ENCODE results near the gene FARS2. TPM values are rescaled to one million over a fixed set of nuclear protein-coding genes. Genes with fewer than 3 reads are reported as not detected.

FARS2 gene
- total RNA-seq, 5 donors from 2014 or later (not counting 1 experiment from before 2014, with no cell fraction given) = 17.9 to 24.2 (median 20.3) TPM

DNA sequence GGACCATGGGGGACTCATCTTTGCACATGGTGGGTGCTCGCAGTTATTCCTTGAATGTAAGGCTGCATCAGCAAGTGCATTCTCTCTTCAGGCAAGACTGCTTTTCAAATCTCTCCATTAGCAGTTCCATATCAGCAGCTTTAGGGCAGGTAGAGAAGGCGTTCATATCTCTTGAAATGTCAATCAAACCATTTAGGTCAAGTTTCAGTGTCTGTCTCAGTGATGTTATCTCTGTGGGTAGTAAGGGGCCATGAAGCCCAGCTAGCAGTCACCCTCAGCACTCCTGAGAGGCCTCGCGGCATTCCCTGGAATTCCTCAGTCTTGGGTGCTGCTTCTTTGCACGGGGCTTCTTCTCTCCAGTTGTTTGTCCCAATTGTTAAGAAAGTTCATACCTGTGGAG, 24.2 kb downstream of the FARS2 start:
- Mint-ChIP-seq H3K27ac (no peak overlapping the region), H3K4me3 (no peak overlapping the region), H3K36me3 (peaks cover 15% of the 10 kb centered on the region), H3K27me3 (no peaks in the 10 kb centered on the region), H3K4me1 (peaks cover 49 to 72% (median 55%) of the 10 kb centered on the region in 3 donors), H3K9me3 (no peaks in the 10 kb centered on the region)
- Histone ChIP-seq H3K36me3 (ENCODE audit: control insufficient read depth in 2 of 2, extremely low read depth in 1 of 2, insufficient read depth in 1 of 2, low read length in 1 of 2) (no peaks in the 10 kb centered on the region), H3K4me3 (ENCODE audit: control insufficient read depth in 1 of 2, extremely low read depth in 1 of 2, low read length in 1 of 2) (no peak overlapping the region), H3K4me1 (ENCODE audit: control insufficient read depth in 1 of 2, extremely low read depth in 1 of 2, insufficient read depth in 2 of 2, low read length in 2 of 2) (no peaks in the 10 kb centered on the region), H3K27me3 (replicated peaks in 1 of 2; ENCODE audit: control insufficient read depth in 2 of 2, extremely low read depth in 1 of 2, insufficient read depth in 2 of 2, low read length in 1 of 2) (no peaks in the 10 kb centered on the region), H3K9me3 (no peaks in the 10 kb centered on the region), H3K27ac (ENCODE audit: low read length) (no peak overlapping the region)
- CTCF ChIA-PET = no interaction called here
- POLR2A ChIA-PET = no interaction called here
- no peak for ATAC-seq (replicated peaks in 1 of 4)
- WGBS (ENCODE audit: insufficient coverage) = 93% methylated on average over 3 of the region's 5 CpGs
- no peak for DNase-seq

- H3K27ac ChIP-seq (ENCODE audit: low read length) = no peak overlapping the region
- H3K9me3 Mint-ChIP-seq = no peaks in the 10 kb centered on the region
Measured at GRCh38 chr6:5286780-5287179, 25.5 kb downstream of the FARS2 start.

GRCh38 chr6:5287205-5287965, 26.1 kb downstream of the FARS2 start:
- Mint-ChIP-seq H3K36me3 (peaks cover 27% of the 10 kb centered on the region), H3K27ac (no peak overlapping the region), H3K4me1 (peaks cover 57 to 73% (median 59%) of the 10 kb centered on the region in 3 donors), H3K27me3 (no peaks in the 10 kb centered on the region), H3K9me3 (no peaks in the 10 kb centered on the region), H3K4me3 (no peak overlapping the region)
- H3K9me3 ChIP-seq = no peaks in the 10 kb centered on the region
- POLR2A ChIA-PET = interaction anchor here in 1 of 2 donors (0.5 kb wide), 2 partner anchors 55 to 68 kb away, joined by 3 to 5 read pairs; no protein-coding TSS in a partner anchor
- H3K4me1 ChIP-seq (ENCODE audit: control insufficient read depth in 1 of 2, extremely low read depth in 1 of 2, insufficient read depth in 2 of 2, low read length in 2 of 2) = no peaks in the 10 kb centered on the region
- H3K27ac ChIP-seq (ENCODE audit: low read length) = no peak overlapping the region
- no peaks in the 10 kb centered on the region for H3K36me3 ChIP-seq (ENCODE audit: control insufficient read depth in 2 of 2, extremely low read depth in 1 of 2, insufficient read depth in 1 of 2, low read length in 1 of 2)
- H3K4me3 ChIP-seq (ENCODE audit: control insufficient read depth in 1 of 2, extremely low read depth in 1 of 2, low read length in 1 of 2) = no peak overlapping the region
- H3K27me3 ChIP-seq (replicated peaks in 1 of 2; ENCODE audit: control insufficient read depth in 2 of 2, extremely low read depth in 1 of 2, insufficient read depth in 2 of 2, low read length in 1 of 2) = no peaks in the 10 kb centered on the region
- DNase-seq (no peak), ATAC-seq (replicated peaks in 1 of 4) (no peak)
- 84% methylated on average over 10 of the region's 12 CpGs for WGBS (ENCODE audit: insufficient coverage)
- CTCF ChIA-PET = interaction anchor here in 1 of 2 donors (0.5 to 1.3 kb wide), 3 partner anchors 11 to 75 kb away, joined by 4 to 8 read pairs (median 5); no protein-coding TSS in a partner anchor

More at GRCh38 chr6:5286780-5287179, 25.5 kb downstream of the FARS2 start:
- H3K4me1 ChIP-seq (ENCODE audit: control insufficient read depth in 1 of 2, extremely low read depth in 1 of 2, insufficient read depth in 2 of 2, low read length in 2 of 2) = no peaks in the 10 kb centered on the region
- no peak overlapping the region for H3K4me3 ChIP-seq (ENCODE audit: control insufficient read depth in 1 of 2, extremely low read depth in 1 of 2, low read length in 1 of 2)
- Mint-ChIP-seq H3K27me3 (no peaks in the 10 kb centered on the region), H3K4me1 (peaks cover 55 to 73% (median 55%) of the 10 kb centered on the region in 3 donors), H3K36me3 (peaks cover 21% of the 10 kb centered on the region), H3K4me3 (no peak overlapping the region), H3K27ac (no peak overlapping the region)
- CTCF ChIA-PET = no interaction called here
- H3K36me3 ChIP-seq (ENCODE audit: control insufficient read depth in 2 of 2, extremely low read depth in 1 of 2, insufficient read depth in 1 of 2, low read length in 1 of 2) = no peaks in the 10 kb centered on the region
- 95% methylated on average over 7 of the region's 7 CpGs for WGBS (ENCODE audit: insufficient coverage)
- no peak for ATAC-seq (replicated peaks in 1 of 4)
- H3K27me3 ChIP-seq (replicated peaks in 1 of 2; ENCODE audit: control insufficient read depth in 2 of 2, extremely low read depth in 1 of 2, insufficient read depth in 2 of 2, low read length in 1 of 2) = no peaks in the 10 kb centered on the region
- no peak for DNase-seq
- POLR2A ChIA-PET = interaction anchor here in 1 of 2 donors (0.5 kb wide), 1 partner anchor 68 kb away, joined by 5 read pairs; no protein-coding TSS in a partner anchor
- no peaks in the 10 kb centered on the region for H3K9me3 ChIP-seq

DNA sequence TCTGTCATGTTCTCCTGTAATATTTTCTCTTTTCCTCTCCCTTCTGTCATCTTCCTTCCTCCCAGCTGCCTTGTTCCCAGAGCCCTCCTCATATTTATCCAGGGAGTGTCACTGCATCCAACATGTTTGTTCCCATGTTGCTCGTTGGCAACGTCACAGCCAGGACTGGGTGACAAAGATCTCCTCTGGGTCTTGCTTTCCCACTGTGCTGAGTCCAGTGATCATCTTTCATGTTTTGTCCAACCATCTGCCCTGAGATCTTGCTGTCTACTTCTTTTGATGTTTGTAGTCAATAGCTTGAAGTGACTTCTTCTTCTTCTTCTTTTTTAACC, 26.6 kb downstream of the FARS2 start:
- CTCF ChIA-PET = interaction anchor here in 1 of 2 donors (0.7 to 1.3 kb wide), 3 partner anchors 14 to 144 kb away, joined by 3 to 5 read pairs (median 4); no protein-coding TSS in a partner anchor
- Mint-ChIP-seq H3K4me1 (peaks cover 59 to 76% (median 61%) of the 10 kb centered on the region in 3 donors), H3K36me3 (peaks cover 27% of the 10 kb centered on the region)

DNA sequence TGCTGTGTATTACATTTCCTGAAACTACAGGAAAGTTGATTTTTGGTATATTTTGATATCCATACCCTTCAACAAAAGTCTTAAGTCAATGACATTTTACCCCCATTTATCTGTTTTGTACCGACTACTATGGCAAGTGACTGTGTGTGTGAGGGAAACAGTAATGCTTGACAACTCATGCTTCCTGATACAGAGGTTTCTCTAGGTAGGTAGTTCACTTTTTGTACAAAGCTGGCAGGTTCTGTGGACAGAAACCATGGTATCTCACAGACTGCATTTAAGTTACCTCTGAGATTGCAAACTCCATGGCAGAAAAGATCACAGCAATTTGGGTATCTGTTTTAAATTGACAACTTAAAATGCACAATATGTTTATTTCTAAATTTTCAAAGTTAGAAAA, 28.8 kb downstream of the FARS2 start:
- Histone ChIP-seq H3K27ac (ENCODE audit: low read length) (no peak overlapping the region), H3K36me3 (ENCODE audit: control insufficient read depth in 2 of 2, extremely low read depth in 1 of 2, insufficient read depth in 1 of 2, low read length in 1 of 2) (no peaks in the 10 kb centered on the region), H3K9me3 (no peaks in the 10 kb centered on the region), H3K4me3 (ENCODE audit: control insufficient read depth in 1 of 2, extremely low read depth in 1 of 2, low read length in 1 of 2) (no peak overlapping the region), H3K27me3 (replicated peaks in 1 of 2; ENCODE audit: control insufficient read depth in 2 of 2, extremely low read depth in 1 of 2, insufficient read depth in 2 of 2, low read length in 1 of 2) (no peaks in the 10 kb centered on the region), H3K4me1 (ENCODE audit: control insufficient read depth in 1 of 2, extremely low read depth in 1 of 2, insufficient read depth in 2 of 2, low read length in 2 of 2) (peaks cover 0 to 8% of the 10 kb centered on the region in 2 experiments)
- Mint-ChIP-seq H3K4me3 (no peak overlapping the region), H3K27me3 (no peaks in the 10 kb centered on the region), H3K9me3 (no peaks in the 10 kb centered on the region), H3K4me1 (peaks cover 64 to 76% (median 66%) of the 10 kb centered on the region in 3 donors), H3K27ac (no peak overlapping the region), H3K36me3 (peaks cover 22% of the 10 kb centered on the region)
- no peak for ATAC-seq (replicated peaks in 1 of 4)
- DNase-seq = no peak
- CTCF ChIA-PET = interaction anchor here (0.6 to 1.0 kb wide), 2 partner anchors 12 to 13 kb away, joined by 4 to 5 read pairs; no protein-coding TSS in a partner anchor
- no CpG with 5 or more reads among the region's 1 CpG for WGBS (ENCODE audit: insufficient coverage)
- POLR2A ChIA-PET = no interaction called here

More for the DNA sequence above, 26.6 kb downstream of the FARS2 start:
- ATAC-seq (replicated peaks in 1 of 4) (no peak), DNase-seq (no peak)
- H3K27me3 Mint-ChIP-seq = no peaks in the 10 kb centered on the region
- no peaks in the 10 kb centered on the region for H3K9me3 ChIP-seq
- POLR2A ChIA-PET = interaction anchor here in 1 of 2 donors (0.5 kb wide), 1 partner anchor 54 kb away, joined by 3 read pairs; no protein-coding TSS in a partner anchor
- no peak overlapping the region for H3K4me3 Mint-ChIP-seq
- H3K27me3 ChIP-seq (replicated peaks in 1 of 2; ENCODE audit: control insufficient read depth in 2 of 2, extremely low read depth in 1 of 2, insufficient read depth in 2 of 2, low read length in 1 of 2) = no peaks in the 10 kb centered on the region
- H3K4me1 ChIP-seq (ENCODE audit: control insufficient read depth in 1 of 2, extremely low read depth in 1 of 2, insufficient read depth in 2 of 2, low read length in 2 of 2) = no peaks in the 10 kb centered on the region
- WGBS (ENCODE audit: insufficient coverage) = no CpG with 5 or more reads among the region's 2 CpGs
- no peak overlapping the region for H3K27ac Mint-ChIP-seq
- H3K27ac ChIP-seq (ENCODE audit: low read length) = no peak overlapping the region
- H3K4me3 ChIP-seq (ENCODE audit: control insufficient read depth in 1 of 2, extremely low read depth in 1 of 2, low read length in 1 of 2) = no peak overlapping the region
- H3K36me3 ChIP-seq (ENCODE audit: control insufficient read depth in 2 of 2, extremely low read depth in 1 of 2, insufficient read depth in 1 of 2, low read length in 1 of 2) = no peaks in the 10 kb centered on the region
- no peaks in the 10 kb centered on the region for H3K9me3 Mint-ChIP-seq

- Histone ChIP-seq H3K9me3 (no peaks in the 10 kb centered on the region), H3K27ac (ENCODE audit: low read length) (no peak overlapping the region), H3K36me3 (ENCODE audit: control insufficient read depth in 2 of 2, extremely low read depth in 1 of 2, insufficient read depth in 1 of 2, low read length in 1 of 2) (no peaks in the 10 kb centered on the region), H3K4me3 (ENCODE audit: control insufficient read depth in 1 of 2, extremely low read depth in 1 of 2, low read length in 1 of 2) (no peak overlapping the region), H3K4me1 (ENCODE audit: control insufficient read depth in 1 of 2, extremely low read depth in 1 of 2, insufficient read depth in 2 of 2, low read length in 2 of 2) (peaks cover 0 to 8% of the 10 kb centered on the region in 2 experiments), H3K27me3 (replicated peaks in 1 of 2; ENCODE audit: control insufficient read depth in 2 of 2, extremely low read depth in 1 of 2, insufficient read depth in 2 of 2, low read length in 1 of 2) (no peaks in the 10 kb centered on the region)
- DNase-seq (no peak), ATAC-seq (replicated peaks in 1 of 4) (no peak)
- POLR2A ChIA-PET = no interaction called here
- CTCF ChIA-PET = interaction anchor here (0.6 to 1.0 kb wide), 2 partner anchors 11 to 13 kb away, joined by 4 to 5 read pairs; no protein-coding TSS in a partner anchor
- Mint-ChIP-seq H3K36me3 (peaks cover 22% of the 10 kb centered on the region), H3K4me3 (no peak overlapping the region), H3K27me3 (no peaks in the 10 kb centered on the region), H3K27ac (no peak overlapping the region), H3K9me3 (no peaks in the 10 kb centered on the region), H3K4me1 (peaks cover 62 to 72% (median 63%) of the 10 kb centered on the region in 3 donors)
Measured at GRCh38 chr6:5290500-5290899, 29.2 kb downstream of the FARS2 start.
